ENCODE measurements around the gene FAM117A.
"Not testable (repeated sequence)": the region's sequence is repeated elsewhere in the genome, so short reads cannot be mapped to it uniquely, and the experiment has no call there.

Gene FAM117A

DNA sequence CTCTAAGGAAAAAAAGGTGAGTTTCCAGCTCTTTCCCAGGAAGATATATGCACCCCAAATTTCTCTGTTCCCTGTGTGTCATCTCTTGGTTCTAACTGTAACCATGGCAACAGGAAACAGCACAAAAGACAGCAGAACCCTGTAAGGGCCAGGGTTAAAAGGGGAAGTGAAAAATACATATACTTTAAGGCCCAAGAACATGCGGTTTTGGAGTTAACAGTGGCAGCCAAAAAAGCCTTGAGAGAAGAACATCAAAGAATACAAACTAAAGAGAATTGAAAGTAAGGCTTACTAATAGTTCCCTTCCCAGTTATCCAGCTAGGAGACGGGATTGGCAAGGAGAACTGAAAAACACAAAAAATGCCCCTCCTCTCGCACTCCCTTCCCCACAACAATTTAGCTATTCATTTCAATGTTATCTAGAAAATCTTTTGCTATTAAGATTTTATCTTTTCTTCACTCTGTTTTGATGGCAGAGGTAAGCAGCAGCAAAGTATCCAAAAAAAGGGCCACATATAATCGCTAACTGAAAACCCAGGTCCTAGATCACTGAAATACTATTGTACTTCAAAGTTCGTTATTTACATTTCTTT lies 87.6 kb downstream of the FAM117A start:
- Mint-ChIP-seq H3K27me3 (no peaks in the 10 kb centered on the region), H3K4me3 (peak overlapping the region; percentile 96), H3K4me1 (ENCODE audit: low read depth) (peaks cover 57% of the 10 kb centered on the region), H3K36me3 (peaks cover 12% of the 10 kb centered on the region), H3K9me3 (ENCODE audit: low read depth) (no peaks in the 10 kb centered on the region), H3K27ac (peak overlapping the region; percentile 98)

DNA sequence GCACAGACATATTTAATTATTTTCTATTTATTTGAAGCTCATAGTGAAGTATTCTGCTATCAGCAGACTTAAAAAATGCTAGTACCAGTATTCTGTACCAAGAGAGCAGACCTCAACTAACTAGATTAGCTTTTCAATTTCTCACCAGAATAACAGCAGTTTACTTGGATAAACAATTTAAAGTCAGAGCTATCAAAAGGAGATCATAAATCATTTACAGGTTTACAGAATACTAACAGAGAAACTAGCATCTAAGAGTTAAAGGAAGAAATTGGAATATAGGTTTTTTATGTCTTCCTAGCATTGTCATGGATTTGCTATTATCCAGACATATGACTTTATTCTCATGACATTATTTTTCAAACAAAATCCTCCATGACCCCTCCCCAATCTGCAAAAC lies 89.4 kb downstream of the FAM117A start:
- H3K9me3 Mint-ChIP-seq (ENCODE audit: low read depth) = no peaks in the 10 kb centered on the region
- H3K36me3 Mint-ChIP-seq = peaks cover 12% of the 10 kb centered on the region
- H3K4me1 Mint-ChIP-seq (ENCODE audit: low read depth) = peaks cover 73% of the 10 kb centered on the region
- peak overlapping the region; percentile 96 for H3K4me3 Mint-ChIP-seq
- H3K27ac Mint-ChIP-seq = peak overlapping the region; percentile 98
- H3K27me3 Mint-ChIP-seq = no peaks in the 10 kb centered on the region

DNA sequence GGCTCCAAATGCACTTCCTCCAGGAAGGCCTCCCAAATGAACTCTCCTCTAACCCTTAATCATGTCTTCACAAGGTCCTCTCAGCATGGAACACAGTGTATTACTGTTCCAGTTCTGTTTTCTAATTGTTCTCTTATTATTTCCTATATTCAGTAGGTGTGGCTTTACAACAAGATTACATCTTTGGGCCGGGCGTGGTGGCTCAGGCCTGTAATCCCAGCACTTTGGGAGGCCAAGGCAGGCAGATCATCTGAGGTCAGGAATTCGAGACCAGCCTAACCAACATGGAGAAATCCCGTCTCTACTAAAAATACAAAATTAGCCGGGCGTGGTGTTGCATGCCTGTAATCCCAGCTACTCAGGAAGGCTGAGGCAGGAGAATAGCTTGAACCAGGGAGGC lies 90.3 kb downstream of the FAM117A start:
- not testable (repeated sequence) for H3K9me3 Mint-ChIP-seq (ENCODE audit: low read depth); H3K27me3 Mint-ChIP-seq
- Mint-ChIP-seq H3K27ac (peak overlapping the region; percentile 68), H3K4me1 (ENCODE audit: low read depth) (peaks cover 73% of the 10 kb centered on the region), H3K36me3 (peaks cover 12% of the 10 kb centered on the region), H3K4me3 (peak overlapping the region; percentile 51)

DNA sequence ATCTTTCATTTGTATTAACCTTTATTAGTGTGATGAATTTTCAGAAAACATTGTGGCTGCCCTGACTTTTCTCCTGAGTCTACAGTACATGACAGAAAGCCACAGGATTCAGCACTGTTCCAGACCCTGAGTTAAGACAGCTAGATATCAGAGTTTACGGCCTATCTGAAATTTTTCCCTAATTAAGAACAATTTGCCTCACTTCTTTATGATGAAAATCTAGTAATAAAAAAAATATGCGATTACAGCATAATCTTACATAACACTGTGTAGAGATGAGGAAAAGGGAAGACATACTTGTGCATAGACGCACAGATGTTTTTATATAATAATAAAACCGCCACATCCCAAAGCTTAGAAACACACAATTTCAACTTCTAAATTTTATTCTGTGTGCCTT lies 93.3 kb downstream of the FAM117A start:
- no peak overlapping the region for H3K4me3 Mint-ChIP-seq
- no peaks in the 10 kb centered on the region for H3K9me3 Mint-ChIP-seq (ENCODE audit: low read depth)
- H3K27me3 Mint-ChIP-seq = no peaks in the 10 kb centered on the region
- no peak overlapping the region for H3K27ac Mint-ChIP-seq
- H3K36me3 Mint-ChIP-seq = peaks cover 12% of the 10 kb centered on the region
- peaks cover 69% of the 10 kb centered on the region for H3K4me1 Mint-ChIP-seq (ENCODE audit: low read depth)

DNA sequence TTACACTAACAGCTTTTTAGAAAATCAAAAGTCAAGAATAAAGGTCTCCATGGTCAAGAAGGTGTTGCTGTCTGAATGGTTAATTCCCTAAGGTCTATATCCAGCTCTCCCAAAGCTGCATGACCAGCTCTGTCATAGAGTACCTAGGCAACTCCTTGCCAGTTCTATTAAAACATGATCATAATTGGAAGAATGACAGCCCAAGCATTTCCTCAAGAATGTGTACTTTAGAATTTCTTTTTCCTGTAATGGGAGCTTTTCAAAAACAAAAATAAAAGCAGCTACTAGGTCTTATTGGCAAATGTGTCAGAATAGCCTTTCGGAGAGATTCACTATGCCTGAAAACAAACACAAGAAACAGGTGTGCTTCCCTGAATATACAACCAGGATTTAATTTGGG lies 93.9 kb downstream of the FAM117A start:
- Mint-ChIP-seq H3K4me1 (ENCODE audit: low read depth) (peaks cover 63% of the 10 kb centered on the region), H3K27me3 (no peaks in the 10 kb centered on the region), H3K27ac (peak overlapping the region; percentile 50), H3K9me3 (ENCODE audit: low read depth) (no peaks in the 10 kb centered on the region), H3K4me3 (peak overlapping the region; percentile 1), H3K36me3 (peaks cover 9% of the 10 kb centered on the region)

DNA sequence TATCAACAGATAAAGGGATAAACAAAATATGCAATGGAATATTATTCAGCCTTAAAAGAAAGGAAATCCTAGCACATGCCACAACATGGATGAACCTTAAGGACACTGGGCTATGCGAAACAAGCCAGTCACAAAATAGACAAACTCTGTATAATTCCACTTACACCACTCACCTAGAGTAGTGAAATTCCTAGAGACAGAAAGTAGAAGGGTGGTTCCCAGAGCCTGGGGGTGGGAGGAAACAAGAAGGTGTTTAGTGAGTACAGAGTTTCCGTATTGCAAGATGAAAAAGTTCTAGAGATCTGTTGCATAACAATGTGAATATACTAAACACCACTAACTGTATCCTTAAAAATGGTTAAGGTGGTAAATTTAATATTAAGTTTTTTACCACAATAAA lies 96.1 kb downstream of the FAM117A start:
- Mint-ChIP-seq H3K27ac (peak overlapping the region; percentile 8), H3K4me1 (ENCODE audit: low read depth) (peaks cover 65% of the 10 kb centered on the region)

DNA sequence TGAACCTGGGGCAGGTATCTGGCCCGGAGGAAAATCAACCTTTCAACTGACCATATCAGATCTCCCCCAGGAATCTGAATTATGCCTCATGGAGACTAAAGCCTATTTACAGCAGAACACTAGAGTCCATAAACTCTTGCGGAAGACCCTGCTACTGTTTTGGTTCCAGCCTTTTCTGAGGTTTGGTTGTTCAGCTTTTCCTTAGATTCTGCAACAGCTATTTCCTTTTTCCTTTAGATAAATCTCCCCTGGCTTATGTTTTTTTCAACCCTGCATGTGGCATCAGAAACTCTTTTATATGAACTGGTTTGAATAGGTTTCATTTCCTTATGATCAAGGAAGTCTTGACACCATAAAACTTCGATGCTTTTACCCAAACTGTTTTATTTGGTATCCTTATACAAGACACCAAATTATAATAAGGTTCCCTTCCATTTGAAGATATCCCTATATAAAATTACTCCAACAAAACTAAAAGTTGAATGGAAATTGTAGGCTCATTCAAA lies 99.2 kb downstream of the FAM117A start:
- Mint-ChIP-seq H3K27me3 (no peaks in the 10 kb centered on the region), H3K4me1 (ENCODE audit: low read depth) (peaks cover 56% of the 10 kb centered on the region), H3K36me3 (peaks cover 14% of the 10 kb centered on the region), H3K9me3 (ENCODE audit: low read depth) (no peaks in the 10 kb centered on the region), H3K27ac (no peak overlapping the region), H3K4me3 (no peak overlapping the region)

More for the DNA sequence above, 96.1 kb downstream of the FAM117A start:
- Mint-ChIP-seq H3K27me3 (no peaks in the 10 kb centered on the region), H3K4me3 (no peak overlapping the region), H3K9me3 (ENCODE audit: low read depth) (no peaks in the 10 kb centered on the region), H3K36me3 (peaks cover 7% of the 10 kb centered on the region)

All from activated naive CD8-positive, alpha-beta T cell (primary cell).